HCT116 (cell line): ENCODE data around the gene NEURL3. TPM values are rescaled to one million over a fixed set of nuclear protein-coding genes. Genes with fewer than 3 reads are reported as not detected.

Source experiments
- ATAC-seq: fragments of 200-7000 bp; cut with Tn5 transposase; 2 replicates; pipeline ENCODE4 v1.9.1; 2020; ENCODE audit warnings: mild to moderate bottlenecking, moderate library complexity
- BruUV-seq: library from RNA; stranded (reverse); fragments of 400-500 nt; replicated peaks from 2 replicates; lab custom pipeline; 2021; lab: Mats Ljungman, UMichigan
- CTCF ChIA-PET: fragments of 300-600 bp; sonication (Branson Sonifier 250); formaldehyde crosslinking; loops from one replicate; lab custom pipeline; 2021; ENCODE audit warnings: antibody characterized with exemption; lab: Charles Lee
- POLR2A ChIA-PET: fragments of 300-600, 350-600 bp; sonication (Branson Sonifier 250); formaldehyde crosslinking; loops from one replicate; lab custom pipeline; 2021; ENCODE audit warnings: antibody characterized with exemption; lab: Charles Lee
- RAD21 ChIA-PET, 2 experiments: fragments of 300-600 bp; sonication (Branson Sonifier 250); formaldehyde crosslinking; loops; one replicate each; lab custom pipeline; 2023; ENCODE audit warnings: low total read pairs in 2 of 2; ENCODE audit not compliant: uncharacterized antibody in 2 of 2, unreplicated experiment in 2 of 2, low non-redundant PET in 1 of 2; lab: Charles Lee
- DNase-seq: peaks from one replicate; pipeline ENCODE4 v3.0.0-alpha.2; 2010; ENCODE audit warnings: low read depth, low spot score
- H2AFZ ChIP-seq: fragments of 200-600 bp; shearing (Covaris generic), sonication (generic); 2 replicates; pipeline ENCODE4 v1.6.1; 2017; ENCODE audit warnings: low read depth, mixed run types, mixed read lengths, antibody characterized with exemption, low read length; ENCODE audit not compliant: poor library complexity, severe bottlenecking
- H3K27ac ChIP-seq: 2 replicates; pipeline ENCODE4 v1.5.1; 2012; ENCODE audit warnings: low read depth, low read length
- H3K27me3 ChIP-seq: fragments of 200-600 bp; sonication (generic); 2 replicates; pipeline ENCODE4 v1.6.1; 2016; ENCODE audit warnings: mixed run types, low read length, mixed read lengths; ENCODE audit not compliant: insufficient read depth
- H3K36me3 ChIP-seq, 2 experiments: fragments of 200-500 bp in 1 of 2; fragments of 200-600 bp in 1 of 2; sonication (Bioruptor generic) in 1 of 2; sonication (generic) in 1 of 2; 2 replicates each; pipeline versions ENCODE4 v1.5.1 to v1.6.1; 2014 to 2016; ENCODE audit warnings: low read length in 2 of 2, inconsistent platforms in 1 of 2, mixed read lengths in 1 of 2, mixed run types in 1 of 2; ENCODE audit not compliant: insufficient read depth in 2 of 2, control insufficient read depth in 1 of 2
- H3K4me1 ChIP-seq, 2 experiments: fragments of 200-600 bp in 1 of 2; sonication (generic) in 1 of 2; 2 replicates each; pipeline versions ENCODE4 v1.5.1 to v1.6.1; 2012 to 2017; ENCODE audit warnings: low read length in 2 of 2, inconsistent platforms in 1 of 2, mild to moderate bottlenecking in 1 of 2, mixed read lengths in 1 of 2, mixed run types in 1 of 2, moderate library complexity in 1 of 2; ENCODE audit not compliant: insufficient read depth in 2 of 2, control insufficient read depth in 1 of 2
- H3K4me2 ChIP-seq: fragments of 200-600 bp; sonication (generic); 2 replicates; pipeline ENCODE4 v1.6.1; 2017; ENCODE audit warnings: mixed run types, low read length, mixed read lengths
- H3K4me3 ChIP-seq, 2 experiments: fragments of 200-600 bp in 1 of 2; sonication (generic) in 1 of 2; replicated peaks in 1 of 2; 2 replicates each; pipeline ENCODE4 v1.5.1; 2011 to 2016; ENCODE audit warnings: low read length in 2 of 2, control low read depth in 1 of 2, low read depth in 1 of 2, mild to moderate bottlenecking in 1 of 2, mixed read lengths in 1 of 2, mixed run types in 1 of 2
- H3K79me2 ChIP-seq: fragments of 200-600 bp; sonication (generic); 2 replicates; pipeline ENCODE4 v1.6.1; 2017; ENCODE audit warnings: mild to moderate bottlenecking, mixed run types, low read length, moderate library complexity, mixed read lengths; ENCODE audit not compliant: insufficient read depth
- H3K9ac ChIP-seq: fragments of 200-600 bp; sonication (generic); 2 replicates; pipeline ENCODE4 v1.6.1; 2016; ENCODE audit warnings: low read length, mixed read lengths
- H3K9me2 ChIP-seq: fragments of 200-600 bp; sonication (generic), shearing (Covaris generic); 2 replicates; pipeline ENCODE4 v1.6.1; 2017; ENCODE audit warnings: mixed run types, mild to moderate bottlenecking, moderate library complexity; ENCODE audit not compliant: insufficient read depth
- H3K9me3 ChIP-seq, 2 experiments: fragments of 200-500 bp in 1 of 2; fragments of 200-600 bp in 1 of 2; sonication (Bioruptor generic) in 1 of 2; sonication (generic) in 1 of 2; 2 replicates each; pipeline ENCODE4 v1.6.1; 2014 to 2017; ENCODE audit warnings: low read length in 2 of 2, mixed read lengths in 2 of 2, inconsistent platforms in 1 of 2, low read depth in 1 of 2, mild to moderate bottlenecking in 1 of 2, mixed run types in 1 of 2, moderate library complexity in 1 of 2; ENCODE audit not compliant: control insufficient read depth in 1 of 2, insufficient read depth in 1 of 2
- H4K20me1 ChIP-seq: fragments of 200-600 bp; sonication (generic), shearing (Covaris generic); 2 replicates; pipeline ENCODE4 v1.6.1; 2017; ENCODE audit warnings: mixed run types, mild to moderate bottlenecking, moderate library complexity; ENCODE audit not compliant: insufficient read depth
- CTCF ChIP-seq, 3 experiments: fragments of 200-600 bp in 1 of 3; sonication (generic) in 1 of 3; IDR thresholded peaks in 2 of 3; conservative IDR thresholded peaks in 1 of 3; 2 replicates each; pipeline ENCODE4 v1.5.1; 2012 to 2017; ENCODE audit warnings: low read depth in 2 of 3, low read length in 2 of 3, antibody characterized with exemption in 1 of 3, borderline replicate concordance in 1 of 3, control low read depth in 1 of 3, mild to moderate bottlenecking in 1 of 3, mixed read lengths in 1 of 3, mixed run types in 1 of 3, moderate library complexity in 1 of 3; ENCODE audit not compliant: insufficient read depth in 1 of 3
- POLR2A ChIP-seq: IDR thresholded peaks from 2 replicates; pipeline ENCODE4 v1.7.0; 2011; ENCODE audit warnings: borderline replicate concordance; ENCODE audit not compliant: insufficient read depth, insufficient read length; ENCODE audit errors: extremely low read depth
- SIN3A ChIP-seq: IDR thresholded peaks from 2 replicates; pipeline ENCODE4 v1.6.1; 2012; ENCODE audit warnings: low read depth
- SP1 ChIP-seq: IDR thresholded peaks from 2 replicates; pipeline ENCODE4 v1.6.1; 2012; ENCODE audit warnings: low read depth
- intact Hi-C: fragments of 100-400 bp; cut with micrococcal nuclease; formaldehyde crosslinking; loops from 2 replicates; pipeline ENCODE4 v1.10.0; 2022
- total RNA-seq: library from RNA; stranded (reverse); gene quantifications from one replicate; pipeline ENCODE4 v1.2.1, GENCODE V29; 2021; ENCODE audit not compliant: unreplicated experiment

The NEURL3 gene
- total RNA-seq, 1 experiment from 2014 or later, result not detected

- no peak overlapping the region for H2AFZ ChIP-seq
- DNase-seq, result no peak
- H3K4me1 ChIP-seq, result peaks cover 14 to 53% of the 10 kb centered on the region in 2 experiments
- no peaks in the 10 kb centered on the region for H3K27me3 ChIP-seq
- H3K79me2 ChIP-seq, result no peaks in the 10 kb centered on the region
- no peaks in the 10 kb centered on the region for H3K9me3 ChIP-seq
- no TSS peak for BruUV-seq
- no peak overlapping the region for H3K27ac ChIP-seq
- ChIA-PET RAD21 (no interaction called here), POLR2A (no interaction called here), CTCF (no interaction called here)
- H4K20me1 ChIP-seq, result no peaks in the 10 kb centered on the region
- H3K4me3 ChIP-seq, result no peak overlapping the region
- H3K9ac ChIP-seq, result no peak overlapping the region
- H3K4me2 ChIP-seq, result no peak overlapping the region
- no peaks in the 10 kb centered on the region for H3K36me3 ChIP-seq
- TF ChIP-seq CTCF (IDR thresholded peaks at IDR 0.05 in 2 of 3, conservative IDR thresholded peaks at IDR 0.05 in 1 of 3; ENCODE audit: borderline replicate concordance in 1 of 3, insufficient read depth in 1 of 3, low read depth in 2 of 3, low read length in 2 of 3) (no peak), SIN3A (no peak), SP1 (no peak), POLR2A (no peak)
- intact Hi-C loops, result loop anchor here (5.0 to 10.0 kb wide), 4 partner anchors 213 to 561 kb away; partner anchors contain the start of genes ANKRD36 and CNNM4
- H3K9me2 ChIP-seq, result no peaks in the 10 kb centered on the region
- ATAC-seq, result no peak
These were observed 46.6 kb upstream of the NEURL3 start for GRCh38 chr2:96551605-96552314.
